Skeletal muscle cell (primary cell): ENCODE measurements around the gene OR52E2.
"Not testable (repeated sequence)": the region's sequence is repeated elsewhere in the genome, so short reads cannot be mapped to it uniquely, and the experiment has no call there.

ENCODE experiments used
- DNase-seq: peaks from one replicate; pipeline ENCODE4 v3.0.0-alpha.2; 2010; ENCODE audit warnings: low read depth
- H3K4me3 ChIP-seq: 2 replicates; pipeline ENCODE4 v1.5.1; 2011; ENCODE audit warnings: low read depth, mild to moderate bottlenecking, control low read depth, low read length, moderate library complexity

Gene OR52E2

GRCh38 chr11:5059391-5059790 lies at the start of gene OR52E2:
Gene OR52E2 (minus strand): TSS chr11:5059627. CDS start chr11:5059627, 0 bp downstream.
- DNase-seq: no peak
- no peak within 1 kb of the TSS for H3K4me3 ChIP-seq

GRCh38 chr11:5107285-5107684 lies 47.9 kb upstream of the OR52E2 start:
- no peak overlapping the region for H3K4me3 ChIP-seq

GRCh38 chr11:5103066-5103465 lies 43.6 kb upstream of the OR52E2 start:
- DNase-seq: no peak

More at GRCh38 chr11:5107285-5107684, 47.9 kb upstream of the OR52E2 start:
- DNase-seq: no peak

DNA sequence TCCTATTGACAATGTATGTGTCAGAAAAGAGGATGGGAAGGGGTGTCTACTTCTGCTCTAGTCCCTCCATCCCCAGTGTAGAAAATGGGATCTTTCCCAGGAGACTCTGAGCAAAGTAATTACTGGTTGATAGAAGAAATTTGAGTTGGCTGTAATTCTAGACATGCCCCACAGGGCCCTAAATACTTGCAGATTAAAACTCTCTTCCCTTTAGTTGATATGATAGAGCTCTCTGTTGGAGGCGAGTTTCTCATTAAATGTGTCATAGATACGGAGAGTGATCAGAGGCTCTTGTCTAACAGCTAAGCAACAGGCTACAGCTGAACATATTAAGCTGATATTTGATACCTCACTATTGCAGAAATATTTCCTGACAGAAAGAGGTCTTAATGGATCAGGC lies 42.8 kb upstream of the OR52E2 start:
- DNase-seq: no peak
- H3K4me3 ChIP-seq: no peak overlapping the region

More at GRCh38 chr11:5103066-5103465, 43.6 kb upstream of the OR52E2 start:
- no peak overlapping the region for H3K4me3 ChIP-seq

GRCh38 chr11:5096011-5096410 lies 36.6 kb upstream of the OR52E2 start:
- H3K4me3 ChIP-seq: no peak overlapping the region
- DNase-seq: no peak

DNA sequence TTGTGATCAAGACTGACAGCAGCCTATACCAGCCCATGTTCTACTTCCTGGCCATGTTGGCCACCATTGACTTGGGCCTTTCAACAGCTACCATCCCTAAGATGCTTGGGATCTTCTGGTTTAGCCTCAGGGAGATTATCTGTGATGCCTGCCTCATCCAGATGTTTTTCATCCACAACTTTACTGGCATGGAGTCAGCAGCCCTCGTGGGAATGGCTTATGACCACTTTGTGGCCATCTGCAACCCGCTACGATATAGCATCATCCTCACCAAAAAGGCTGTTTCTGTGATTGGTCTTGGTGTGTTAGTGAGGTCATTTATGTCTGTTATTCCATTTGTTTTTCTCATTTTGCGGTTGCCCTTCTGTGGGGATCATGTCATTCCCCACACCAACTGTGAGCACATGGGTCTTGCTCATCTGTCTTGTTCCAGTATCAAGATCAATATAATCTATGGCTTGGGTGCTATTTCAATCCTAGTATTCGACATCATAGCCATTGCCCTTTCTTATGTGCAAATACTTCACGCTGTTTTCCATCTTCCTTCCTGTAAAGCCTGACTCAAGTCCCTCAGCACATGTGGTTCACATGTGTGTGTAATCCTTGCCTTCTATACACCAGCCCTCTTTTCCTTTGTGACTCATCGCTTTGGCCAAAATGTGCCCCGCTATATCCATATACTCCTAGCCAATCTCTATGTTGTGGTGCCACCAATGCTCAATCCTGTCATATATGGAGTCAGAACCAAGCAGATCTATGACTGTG lies 33.6 kb upstream of the OR52E2 start:
- no peak overlapping the region for H3K4me3 ChIP-seq

GRCh38 chr11:5090668-5091067 lies 31.2 kb upstream of the OR52E2 start:
- H3K4me3 ChIP-seq: no peak overlapping the region
- no peak for DNase-seq

More for the DNA sequence above, 33.6 kb upstream of the OR52E2 start:
- no peak for DNase-seq

- H3K4me3 ChIP-seq: no peak overlapping the region
Observed at GRCh38 chr11:5088556-5088955, 29.1 kb upstream of the OR52E2 start.

GRCh38 chr11:5083602-5084001 lies 24.2 kb upstream of the OR52E2 start:
- DNase-seq: no peak
- no peak overlapping the region for H3K4me3 ChIP-seq

More at GRCh38 chr11:5088556-5088955, 29.1 kb upstream of the OR52E2 start:
- DNase-seq: no peak

- DNase-seq: no peak
- no peak overlapping the region for H3K4me3 ChIP-seq
Observed at GRCh38 chr11:5081405-5081804, 22.0 kb upstream of the OR52E2 start.

DNA sequence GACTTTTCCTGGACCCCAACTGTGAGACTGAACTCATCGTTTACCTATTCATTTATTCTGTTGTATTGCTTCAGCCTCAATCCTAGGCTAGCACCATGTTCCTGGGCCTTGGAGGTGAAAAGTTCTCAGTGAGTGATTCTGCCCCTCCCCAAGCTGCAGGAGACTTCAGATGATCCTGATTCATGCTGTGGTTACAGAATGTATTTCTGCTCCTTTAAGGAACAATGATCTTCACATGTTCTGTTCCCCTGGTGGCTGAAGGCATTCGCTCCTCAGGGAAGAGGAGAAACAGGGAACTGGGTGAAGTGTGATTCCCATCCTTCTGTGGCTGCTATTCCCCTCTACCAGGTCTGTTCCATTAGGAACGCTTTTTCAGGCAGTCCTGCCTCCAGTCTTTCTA lies 12.4 kb upstream of the OR52E2 start:
- no peak overlapping the region for H3K4me3 ChIP-seq
- no peak for DNase-seq

GRCh38 chr11:5069272-5069671 lies 9.8 kb upstream of the OR52E2 start, which contains the start of gene OR52E1:
Gene OR52E1 (plus strand): TSS chr11:5069572.
- H3K4me3 ChIP-seq: no peak within 1 kb of the TSS
- DNase-seq: no peak

- DNase-seq: no peak
- H3K4me3 ChIP-seq: no peak overlapping the region
Observed at GRCh38 chr11:5065027-5065426, 5.6 kb upstream of the OR52E2 start.

- not testable (repeated sequence) for DNase-seq
Observed at GRCh38 chr11:5058679-5059078, 748 bp downstream of the OR52E2 start.

GRCh38 chr11:5046754-5047330 lies 12.6 kb downstream of the OR52E2 start:
- no peak for DNase-seq
- no peak overlapping the region for H3K4me3 ChIP-seq

More at GRCh38 chr11:5058679-5059078, 748 bp downstream of the OR52E2 start:
- not testable (repeated sequence) for H3K4me3 ChIP-seq

DNA sequence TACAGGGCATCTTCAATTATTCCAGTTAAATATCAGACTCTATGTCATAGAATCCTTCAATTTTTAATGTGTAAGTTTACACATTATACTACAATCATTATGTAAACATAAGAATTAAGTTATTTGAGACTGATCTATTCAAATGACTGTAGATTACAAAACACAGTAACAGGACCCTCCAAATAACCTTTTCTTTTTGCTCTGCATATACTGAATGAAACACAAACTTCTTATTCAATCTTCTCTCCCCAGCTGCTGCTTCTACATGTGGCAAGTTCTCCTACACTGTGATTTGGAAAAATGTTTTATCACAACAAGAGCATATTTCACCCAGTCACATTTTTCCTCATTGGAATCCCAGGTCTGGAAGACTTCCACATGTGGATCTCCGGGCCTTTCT lies 13.2 kb downstream of the OR52E2 start, which contains the start of gene OR52J3:
Gene OR52J3 (plus strand): TSS at position 301 of the 400 bp plus-strand sequence. CDS start 0 bp downstream, at position 301.
- no peak within 1 kb of the TSS for H3K4me3 ChIP-seq
- no peak for DNase-seq

DNA sequence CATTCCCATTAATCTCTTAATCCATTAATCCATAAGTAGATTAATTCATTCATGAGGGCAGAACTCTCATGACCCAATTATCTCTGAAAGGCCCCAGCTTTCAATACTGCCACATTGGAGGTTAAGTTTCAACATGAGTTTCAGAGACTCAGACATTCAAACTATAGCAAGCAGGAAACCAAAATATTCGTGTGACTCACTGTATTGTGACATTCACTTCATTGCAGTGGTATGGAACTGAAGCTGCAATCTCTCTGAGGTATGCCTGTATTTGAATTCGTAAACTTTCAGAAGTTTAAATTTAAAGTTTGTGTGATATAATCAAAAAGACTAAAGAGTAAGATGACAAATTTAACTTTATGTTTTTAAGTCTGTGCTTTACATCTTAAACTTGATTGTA lies 16.0 kb downstream of the OR52E2 start:
- DNase-seq: no peak
- H3K4me3 ChIP-seq: no peak overlapping the region

DNA sequence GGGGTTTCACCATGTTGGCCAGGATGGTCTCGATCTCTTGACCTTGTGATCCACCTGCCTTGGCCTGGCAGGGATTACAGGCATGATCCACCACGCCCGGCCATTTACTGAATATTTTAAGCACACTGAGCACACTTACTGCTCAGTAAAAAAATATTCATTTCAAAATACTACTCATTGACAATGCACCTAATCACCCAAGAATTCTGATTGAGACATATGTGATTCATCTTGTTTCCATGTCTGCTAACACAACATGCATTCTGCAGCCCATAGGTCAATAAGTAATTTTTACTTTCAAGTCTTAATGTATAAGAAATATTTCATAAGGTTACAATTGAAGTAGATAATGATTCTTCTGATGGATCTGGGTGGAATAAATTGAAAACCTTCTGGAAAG lies 17.3 kb downstream of the OR52E2 start:
- no peak for DNase-seq
- no peak overlapping the region for H3K4me3 ChIP-seq

- DNase-seq: no peak
- no peak overlapping the region for H3K4me3 ChIP-seq
Observed at GRCh38 chr11:5040876-5041275, 18.6 kb downstream of the OR52E2 start.

GRCh38 chr11:5038341-5038740 lies 21.1 kb downstream of the OR52E2 start:
- no peak overlapping the region for H3K4me3 ChIP-seq
- no peak for DNase-seq

- DNase-seq: no peak
- H3K4me3 ChIP-seq: no peak overlapping the region
Observed at GRCh38 chr11:5037926-5038325, 21.5 kb downstream of the OR52E2 start.
